A549 treated with DMSO at 1 μM for 4 hours (cell line): ENCODE results near the gene ZNF700. TPM values are rescaled to one million over a fixed set of nuclear protein-coding genes. Genes with fewer than 3 reads are reported as not detected.

Source experiments
- total RNA-seq: library from RNA; stranded (reverse); fragments of 200-300 nt; extraction: Qiagen RNA extraction; gene quantifications from 5 replicates; pipeline ENCODE4 v1.2.3, GENCODE V29; 2022; ENCODE audit warnings: low read depth

ZNF700 gene
- total RNA-seq: 0.19 to 0.33 TPM (median 0.30 TPM) in 5 replicates

DNA sequence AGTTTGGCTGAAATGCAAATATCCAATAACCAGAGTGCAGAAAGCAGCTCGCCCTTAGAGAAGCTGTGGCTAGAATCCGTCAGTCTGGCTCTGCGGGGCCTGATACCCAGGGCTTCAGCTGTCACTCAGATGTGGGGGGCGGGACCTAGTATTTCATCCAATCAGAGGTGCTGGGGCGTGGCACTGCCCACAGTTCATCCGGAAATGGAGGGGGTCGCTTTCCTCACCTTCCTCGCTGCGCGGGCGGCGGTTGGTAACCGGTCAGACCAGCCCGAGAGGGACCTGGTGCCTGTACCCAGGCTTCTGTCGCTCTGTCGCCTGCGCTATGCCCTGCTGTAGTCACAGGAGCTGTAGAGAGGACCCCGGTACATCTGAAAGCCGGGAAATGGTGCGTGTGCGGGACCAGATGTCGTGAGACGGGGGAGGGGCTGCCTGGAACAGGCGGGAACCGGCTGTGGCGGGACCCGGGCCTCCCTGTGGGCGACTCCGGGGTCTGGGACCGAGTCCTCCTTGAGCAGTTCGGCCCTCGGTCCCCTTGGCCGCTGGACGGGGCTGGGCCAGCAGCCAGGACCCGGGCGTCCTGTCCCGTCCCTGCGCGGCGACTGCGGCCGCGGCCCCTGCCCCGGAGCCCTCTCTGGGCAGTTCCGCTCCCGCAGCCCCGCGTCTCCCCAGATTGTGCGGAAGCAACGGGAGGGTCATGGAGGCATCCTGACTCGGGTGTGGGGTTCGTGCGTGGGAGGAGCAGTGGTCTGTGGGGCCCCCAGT, at the start of gene ZNF700:
Gene ZNF700 (plus strand): TSS at position 222 of the 765 bp plus-strand sequence. CDS start 104 bp downstream, at position 326.

DNA sequence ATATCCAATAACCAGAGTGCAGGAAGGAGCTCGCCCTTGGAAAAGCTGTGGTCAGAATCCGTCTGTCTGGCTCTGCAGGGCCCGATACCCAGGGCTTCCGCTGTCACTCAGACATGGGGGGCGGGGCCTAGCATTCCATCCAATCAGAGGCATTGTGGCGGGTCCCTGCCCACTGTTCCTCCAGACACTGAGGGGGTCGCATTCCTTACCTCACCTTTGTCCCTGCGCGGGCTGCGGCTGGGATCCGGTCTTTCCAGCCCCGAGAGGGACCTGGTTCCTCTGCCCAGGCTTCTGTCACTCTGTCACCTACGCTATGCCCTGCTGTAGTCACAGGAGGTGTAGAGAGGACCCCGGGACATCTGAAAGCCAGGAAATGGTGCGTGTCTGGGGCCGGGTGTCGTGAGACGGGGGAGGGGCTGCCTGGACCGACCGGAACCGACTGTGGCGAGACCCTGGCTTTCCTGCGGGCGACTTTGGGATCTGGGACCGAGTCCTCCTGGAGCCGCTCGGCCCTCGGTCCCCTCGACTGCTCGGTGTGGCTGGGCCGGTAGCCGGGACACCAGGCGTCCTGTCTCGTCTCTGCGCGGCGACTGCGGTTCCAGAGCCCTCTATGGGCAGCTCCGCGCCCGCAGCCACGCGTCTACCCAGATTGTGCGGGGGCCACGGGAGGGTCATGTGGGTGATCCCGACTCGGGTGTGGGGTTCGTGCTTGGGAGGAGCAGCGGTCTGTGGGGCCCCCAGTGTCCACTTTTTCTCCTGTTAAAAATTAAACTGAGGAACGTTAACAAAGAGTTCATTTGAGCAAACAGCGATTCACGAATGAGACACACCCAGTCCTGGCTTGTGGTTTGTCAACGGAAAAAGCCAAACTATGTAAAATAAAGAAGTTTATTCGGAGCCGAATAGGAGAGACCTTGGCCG, 37.0 kb upstream of the ZNF700 start, which contains the start of gene ZNF69:
Gene ZNF69 (plus strand): TSS at position 172 of the 921 bp plus-strand sequence. CDS start 142 bp downstream, at position 314.

DNA sequence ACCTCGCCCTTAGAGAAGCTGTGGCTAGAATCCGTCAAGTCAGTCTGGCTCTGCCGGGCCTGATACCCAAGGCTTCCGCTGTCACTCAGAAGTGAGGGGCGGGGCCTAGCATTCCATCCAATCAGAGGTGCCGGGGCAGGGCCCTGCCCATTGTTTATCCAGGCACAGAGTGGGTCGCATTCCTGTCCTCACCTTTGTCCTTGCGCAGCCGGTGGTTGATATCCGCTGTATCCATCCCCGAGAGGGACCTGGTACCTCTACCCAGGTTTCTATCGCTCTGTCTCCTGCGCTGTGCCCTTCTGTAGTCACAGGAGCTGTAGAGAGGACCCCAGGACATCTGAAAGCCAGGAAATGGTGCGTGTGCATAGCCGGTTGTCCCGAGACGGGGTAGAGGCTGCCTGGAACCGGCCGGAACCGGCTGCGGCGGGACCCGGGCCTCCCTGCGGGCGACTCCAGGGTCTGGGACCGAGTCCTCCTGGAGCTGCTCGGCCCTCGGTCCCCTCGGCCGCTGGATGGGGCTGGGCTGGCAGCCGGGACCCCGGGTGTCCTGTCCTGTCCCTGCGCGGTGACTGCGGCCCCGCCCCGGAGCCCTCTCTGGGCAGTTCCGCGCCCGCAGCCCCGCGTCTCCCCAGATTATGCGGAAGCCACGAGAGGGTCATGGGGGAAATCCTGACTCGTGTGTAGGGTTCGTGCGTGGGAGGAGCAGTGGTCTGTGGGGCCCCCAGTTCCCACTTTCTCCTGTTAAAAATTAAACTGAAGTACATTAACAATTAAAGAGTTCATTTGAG, 40.1 kb downstream of the ZNF700 start, which contains the start of gene ZNF763:
Gene ZNF763 (plus strand): TSS at position 183 of the 788 bp plus-strand sequence. CDS start 169 bp downstream, at position 352.

Other genes starting within 250 kb of the ZNF700 start
- gene ZNF823, start 186.2 kb upstream of the ZNF700 start, total RNA-seq: 2.6 to 3.3 TPM (median 3.0 TPM) in 5 replicates
- gene ZNF441, start 158.1 kb upstream of the ZNF700 start, total RNA-seq: not detected in 5 replicates
- gene ZNF491, start 126.6 kb upstream of the ZNF700 start, total RNA-seq: not detected in 5 replicates
- 0.04 to 0.14 TPM (median 0.11 TPM) in 5 replicates for gene ZNF440, start 110.8 kb upstream of the ZNF700 start, total RNA-seq
- gene ZNF439, start 76.4 kb upstream of the ZNF700 start, total RNA-seq: not detected in 5 replicates
- not detected in 5 replicates for gene ZNF69, start 37.3 kb upstream of the ZNF700 start, total RNA-seq
- gene ZNF763, start 39.9 kb downstream of the ZNF700 start, total RNA-seq: not detected in 5 replicates
- not detected in 5 replicates for gene ZNF433, start 110.6 kb downstream of the ZNF700 start, total RNA-seq
- gene ZNF878, start 127.9 kb downstream of the ZNF700 start, total RNA-seq: not detected in 5 replicates
- gene ZNF844, start 139.6 kb downstream of the ZNF700 start, total RNA-seq: not detected in 5 replicates
- 0.11 to 0.35 TPM in 2 of 5 replicates, not detected in the others for gene ZNF20, start 215.2 kb downstream of the ZNF700 start, total RNA-seq
- not detected in 5 replicates for gene ZNF625, start 231.6 kb downstream of the ZNF700 start, total RNA-seq
- gene ZNF136, start 238.0 kb downstream of the ZNF700 start, total RNA-seq: 1.3 to 3.8 TPM (median 1.7 TPM) in 5 replicates